HepG2 (cell line): ENCODE results near the gene MTIF2. TPM values are rescaled to one million over a fixed set of nuclear protein-coding genes. Genes with fewer than 3 reads are reported as not detected.

Experiments
- CREB1 ChIP-seq, 2 experiments: fragments of 450-650 bp in 1 of 2; IDR thresholded peaks; 2 replicates each; pipeline ENCODE4 v1.6.1; 2016 to 2017; ENCODE audit warnings: control low read depth in 1 of 2, mild to moderate bottlenecking in 1 of 2, missing compliant biosample characterization in 1 of 2, missing genetic modification characterization in 1 of 2
- GMEB1 ChIP-seq: sonication (generic); formaldehyde crosslinking; IDR thresholded peaks from 2 replicates; pipeline ENCODE4 v1.5.1; 2020; ENCODE audit warnings: missing genetic modification reagents, mild to moderate bottlenecking, borderline replicate concordance
- JUNB ChIP-seq: sonication (generic); formaldehyde crosslinking; IDR thresholded peaks from 2 replicates; pipeline ENCODE4 v1.8.0; 2022; ENCODE audit warnings: missing genetic modification reagents, mild to moderate bottlenecking, borderline replicate concordance
- KAT8 ChIP-seq: IDR thresholded peaks from 2 replicates; pipeline ENCODE4 v1.6.1; 2016; ENCODE audit warnings: missing genetic modification reagents, missing compliant biosample characterization
- LCORL ChIP-seq, 2 experiments: fragments of 450-650 bp in 1 of 2; sonication (generic) in 1 of 2; formaldehyde crosslinking in 1 of 2; IDR thresholded peaks; 2 replicates each; pipeline versions ENCODE4 v1.5.0 to v1.6.1; 2017 to 2020; ENCODE audit warnings: antibody characterized with exemption in 1 of 2, missing genetic modification reagents in 1 of 2
- MEIS1 ChIP-seq: sonication (generic); formaldehyde crosslinking; IDR thresholded peaks from 2 replicates; pipeline ENCODE4 v1.9.0; 2021; ENCODE audit warnings: mild to moderate bottlenecking, missing genetic modification reagents, moderate library complexity, borderline replicate concordance
- MIER2 ChIP-seq: IDR thresholded peaks from 2 replicates; pipeline ENCODE4 v1.6.1; 2016; ENCODE audit warnings: missing biosample characterization, missing genetic modification reagents
- NFRKB ChIP-seq: fragments of 450-650 bp; IDR thresholded peaks from 2 replicates; pipeline ENCODE4 v1.6.1; 2017
- POLR2AphosphoS5 ChIP-seq: IDR thresholded peaks from 2 replicates; pipeline ENCODE4 v1.6.1; 2012; ENCODE audit warnings: low read depth, low read length
- POLR2G ChIP-seq: fragments of 200-400 bp; formaldehyde crosslinking; IDR thresholded peaks from 2 replicates; pipeline ENCODE4 v1.6.1; 2018; ENCODE audit warnings: mild to moderate bottlenecking, low read depth, low read length, moderate library complexity
- PPARG ChIP-seq: conservative IDR thresholded peaks from 2 replicates; pipeline ENCODE4 v1.6.1; 2016; ENCODE audit warnings: missing biosample characterization, missing genetic modification reagents
- RARG ChIP-seq: sonication (generic); formaldehyde crosslinking; IDR thresholded peaks from 2 replicates; pipeline ENCODE4 v1.4.0; 2020; ENCODE audit warnings: low read depth, mild to moderate bottlenecking, missing genetic modification reagents
- RBM22 ChIP-seq: fragments of 200-400 bp; formaldehyde crosslinking; optimal IDR thresholded peaks from 2 replicates; pipeline ENCODE3; 2017; ENCODE audit warnings: mild to moderate bottlenecking, low read length, moderate library complexity
- RXRA ChIP-seq: sonication (generic); formaldehyde crosslinking; IDR thresholded peaks from 2 replicates; pipeline ENCODE4 v1.5.1; 2020; ENCODE audit warnings: missing genetic modification reagents
- SMAD3 ChIP-seq: sonication (generic); formaldehyde crosslinking; IDR thresholded peaks from 2 replicates; pipeline ENCODE4 v1.4.0; 2020; ENCODE audit warnings: missing genetic modification reagents
- TMF1 ChIP-seq: sonication (generic); formaldehyde crosslinking; IDR thresholded peaks from 2 replicates; pipeline ENCODE4 v1.8.1; 2022; ENCODE audit warnings: low read depth, missing genetic modification reagents
- ZFY ChIP-seq: sonication (generic); formaldehyde crosslinking; IDR thresholded peaks from 2 replicates; pipeline ENCODE4 v1.4.0; 2020; ENCODE audit warnings: missing genetic modification reagents
- ZNF207 ChIP-seq: fragments of 450-650 bp; IDR thresholded peaks from 2 replicates; pipeline ENCODE4 v1.6.1; 2016; ENCODE audit warnings: antibody characterized with exemption, borderline replicate concordance
- ZNF510 ChIP-seq: sonication (generic); formaldehyde crosslinking; IDR thresholded peaks from 2 replicates; pipeline ENCODE4 v1.4.0; 2020; ENCODE audit warnings: low read depth, mild to moderate bottlenecking, missing genetic modification reagents
- ZNF652 ChIP-seq: IDR thresholded peaks from 2 replicates; pipeline ENCODE4 v1.6.1; 2016; ENCODE audit warnings: low read depth, borderline replicate concordance
- ZNF710 ChIP-seq: sonication (generic); formaldehyde crosslinking; IDR thresholded peaks from 2 replicates; pipeline ENCODE4 v1.5.0; 2020; ENCODE audit warnings: mild to moderate bottlenecking, missing genetic modification reagents, borderline replicate concordance
- ZSCAN20 ChIP-seq: sonication (generic); formaldehyde crosslinking; IDR thresholded peaks from 2 replicates; pipeline ENCODE4 v1.4.0; 2020; ENCODE audit warnings: missing genetic modification reagents, mild to moderate bottlenecking, borderline replicate concordance
- ZSCAN25 ChIP-seq: sonication (generic); formaldehyde crosslinking; IDR thresholded peaks from 2 replicates; pipeline ENCODE4 v1.8.0; 2022; ENCODE audit warnings: mild to moderate bottlenecking, missing genetic modification reagents
- polyA plus RNA-seq, 8 experiments: library from polyadenylated mRNA; depleted of rRNA in 3 of 8; stranded (reverse) in 7 of 8; unstranded in 1 of 8; fragments of >200 nt; fragmentation: Illumina TruSeq in 4 of 8; extraction: Trizol in 4 of 8; gene quantifications; 2 replicates each; pipeline versions ENCODE4 v1.2.1 to v1.2.3, GENCODE V29; 2011 to 2016; ENCODE audit warnings: low read depth in 4 of 8, missing spikeins in 1 of 8, mixed read lengths in 1 of 8; ENCODE audit not compliant: insufficient read depth in 1 of 8
- total RNA-seq, 5 experiments: library from RNA; depleted of rRNA; stranded (reverse); fragments of >200 nt; fragmentation: Illumina TruSeq; extraction: Trizol; gene quantifications; 2 replicates each; pipeline ENCODE4 v1.2.3, GENCODE V29; 2016; ENCODE audit warnings: low read depth in 1 of 5
- TF ChIP-seq, protein P1 (sequence below): sonication (generic); formaldehyde crosslinking; IDR thresholded peaks from 2 replicates; pipeline ENCODE4 v1.4.0; 2020; ENCODE audit warnings: mild to moderate bottlenecking, missing genetic modification reagents
- TF ChIP-seq, protein P2 (sequence below): sonication (generic); formaldehyde crosslinking; IDR thresholded peaks from 2 replicates; pipeline ENCODE4 v1.8.0; 2022; ENCODE audit warnings: missing genetic modification reagents, mild to moderate bottlenecking, borderline replicate concordance

Gene MTIF2
- total and polyA plus RNA-seq, 2 of the 13 experiments (the other 11 are each of a cell fraction or from before 2014, with no cell fraction given), result 32.1 to 92.1 TPM

DNA sequence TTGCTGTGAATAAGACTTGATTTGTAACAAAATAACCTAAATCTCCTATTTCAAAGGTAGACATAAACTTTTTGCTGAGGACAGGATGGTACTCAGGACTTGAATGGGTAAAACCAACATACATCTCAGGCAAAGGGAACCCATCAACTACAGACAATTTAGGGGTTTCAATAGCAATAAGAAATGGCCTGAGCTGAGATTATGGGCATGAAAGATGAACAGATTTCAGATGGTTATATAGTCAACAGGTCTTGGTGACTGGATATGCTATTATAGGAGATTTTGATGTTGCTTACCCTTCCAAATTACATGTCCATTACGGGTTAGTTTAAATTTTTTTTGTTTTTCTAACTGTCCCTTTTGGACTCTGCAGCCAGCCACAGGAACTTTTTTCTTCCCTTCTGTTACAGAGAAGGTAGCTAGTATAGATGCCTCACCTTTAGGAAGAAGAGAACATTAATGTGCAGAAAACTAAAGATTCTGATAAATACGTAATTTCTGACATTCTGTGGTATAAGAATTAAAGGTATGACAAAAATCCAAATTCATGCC lies 32.0 kb downstream of the MTIF2 start (continued):
- TF ChIP-seq ZNF710, result no peak
- TF ChIP-seq ZNF510, result no peak
- TF ChIP-seq RXRA (CRISPR knock-in tag), result no peak
- no peak for TF ChIP-seq GMEB1 (CRISPR knock-in tag)
- TF ChIP-seq LCORL (IDR thresholded peaks at IDR 0.05), result no peak
- no peak for TF ChIP-seq LCORL (CRISPR knock-in tag; IDR thresholded peaks at IDR 0.05)
- no peak for TF ChIP-seq JUNB (CRISPR knock-in tag)
- no peak for TF ChIP-seq TMF1 (CRISPR knock-in tag)
- TF ChIP-seq ZSCAN20 (CRISPR knock-in tag), result no peak
- no peak for TF ChIP-seq ZSCAN25 (CRISPR knock-in tag)
- no peak for TF ChIP-seq KAT8
- peak; percentile 95 for TF ChIP-seq RBM22
- TF ChIP-seq NFRKB, result no peak
- TF ChIP-seq RARG (CRISPR knock-in tag), result no peak
- TF ChIP-seq, protein P1, sequence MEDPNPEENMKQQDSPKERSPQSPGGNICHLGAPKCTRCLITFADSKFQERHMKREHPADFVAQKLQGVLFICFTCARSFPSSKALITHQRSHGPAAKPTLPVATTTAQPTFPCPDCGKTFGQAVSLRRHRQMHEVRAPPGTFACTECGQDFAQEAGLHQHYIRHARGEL, result no peak
- peak; percentile 45; the same call in 1 of the 2 replicates for TF ChIP-seq POLR2AphosphoS5
- peak; percentile 62; the same call in 1 of the 2 replicates for TF ChIP-seq POLR2G
- no peak for TF ChIP-seq ZNF652 (CRISPR knock-in tag)
- TF ChIP-seq, protein P2, sequence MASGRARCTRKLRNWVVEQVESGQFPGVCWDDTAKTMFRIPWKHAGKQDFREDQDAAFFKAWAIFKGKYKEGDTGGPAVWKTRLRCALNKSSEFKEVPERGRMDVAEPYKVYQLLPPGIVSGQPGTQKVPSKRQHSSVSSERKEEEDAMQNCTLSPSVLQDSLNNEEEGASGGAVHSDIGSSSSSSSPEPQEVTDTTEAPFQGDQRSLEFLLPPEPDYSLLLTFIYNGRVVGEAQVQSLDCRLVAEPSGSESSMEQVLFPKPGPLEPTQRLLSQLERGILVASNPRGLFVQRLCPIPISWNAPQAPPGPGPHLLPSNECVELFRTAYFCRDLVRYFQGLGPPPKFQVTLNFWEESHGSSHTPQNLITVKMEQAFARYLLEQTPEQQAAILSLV, result no peak
- no peak for TF ChIP-seq MIER2 (CRISPR knock-in tag)
- TF ChIP-seq SMAD3 (CRISPR knock-in tag), result no peak
- no peak for TF ChIP-seq ZFY (CRISPR knock-in tag)
- no peak for TF ChIP-seq MEIS1 (CRISPR knock-in tag)
- TF ChIP-seq ZNF207, result no peak
- TF ChIP-seq CREB1 (IDR thresholded peaks at IDR 0.05), result no peak
- TF ChIP-seq CREB1 (CRISPR knock-in tag; IDR thresholded peaks at IDR 0.05), result 0 out of 2 replicates have a peak, but pooled peaks have one; percentile 39
- no peak for TF ChIP-seq PPARG (CRISPR knock-in tag)
